Activated CD4-positive, alpha-beta T cell treated with anti-CD3 and anti-CD28 coated beads, Interleukin-2, Interleukin-4, amounts not matched to agents 100 ng/mL and 50 ng/mL, durations not matched to agents 16 hours and 8 hours (primary cell): Measurements from ENCODE around the gene ZNF445.
"Not testable (repeated sequence)": the region's sequence is repeated elsewhere in the genome, so short reads cannot be mapped to it uniquely, and the experiment has no call there.

Experiments
- DNase-seq: peaks from one replicate; pipeline ENCODE4 v3.0.0-alpha.2; 2020; ENCODE audit warnings: low spot score

The ZNF445 gene

GRCh38 chr3:44477312-44478030, at the start of gene ZNF445:
Gene ZNF445, minus strand, starts transcription at chr3:44477670. Its CDS starts 22,121 bp downstream, at chr3:44455549.
- peak; percentile 74 for DNase-seq

- DNase-seq: no peak
Observed at GRCh38 chr3:44525060-44525459, 47.6 kb upstream of the ZNF445 start.

GRCh38 chr3:44522494-44522933, 45.0 kb upstream of the ZNF445 start:
- no peak for DNase-seq

GRCh38 chr3:44521721-44522120, 44.3 kb upstream of the ZNF445 start:
- no peak for DNase-seq

GRCh38 chr3:44518782-44519156, 41.3 kb upstream of the ZNF445 start:
- no peak for DNase-seq

GRCh38 chr3:44516230-44516629, 38.8 kb upstream of the ZNF445 start:
- no peak for DNase-seq

- no peak for DNase-seq
Observed at GRCh38 chr3:44513513-44513912, 36.0 kb upstream of the ZNF445 start.

- DNase-seq: no peak
Observed at GRCh38 chr3:44511238-44511566, 33.7 kb upstream of the ZNF445 start.

- DNase-seq: peak; percentile 1
Observed at GRCh38 chr3:44510000-44510368, 32.5 kb upstream of the ZNF445 start.

GRCh38 chr3:44509393-44509921, 32.0 kb upstream of the ZNF445 start:
- DNase-seq: peak; percentile 4

- no peak for DNase-seq
Observed at GRCh38 chr3:44506961-44507360, 29.5 kb upstream of the ZNF445 start.

GRCh38 chr3:44506556-44506955, 29.1 kb upstream of the ZNF445 start:
- DNase-seq: no peak

- DNase-seq: no peak
Observed at GRCh38 chr3:44504566-44504965, 27.1 kb upstream of the ZNF445 start.

GRCh38 chr3:44503178-44503577, 25.7 kb upstream of the ZNF445 start:
- not testable (repeated sequence) for DNase-seq

GRCh38 chr3:44501971-44502370, 24.5 kb upstream of the ZNF445 start:
- no peak for DNase-seq

GRCh38 chr3:44499899-44500168, 22.4 kb upstream of the ZNF445 start:
- DNase-seq: not testable (repeated sequence)

- DNase-seq: no peak
Observed at GRCh38 chr3:44499149-44499898, 21.9 kb upstream of the ZNF445 start.

- DNase-seq: no peak
Observed at GRCh38 chr3:44495636-44496415, 18.4 kb upstream of the ZNF445 start.

- no peak for DNase-seq
Observed at GRCh38 chr3:44492496-44492895, 15.0 kb upstream of the ZNF445 start.

GRCh38 chr3:44482721-44483120, 5.3 kb upstream of the ZNF445 start:
- DNase-seq: no peak

- DNase-seq: no peak
Observed at GRCh38 chr3:44478606-44479094, 1.2 kb upstream of the ZNF445 start.

- no peak for DNase-seq
Observed at GRCh38 chr3:44478055-44478468, 592 bp upstream of the ZNF445 start.

- no peak for DNase-seq
Observed at GRCh38 chr3:44476963-44477311, 533 bp downstream of the ZNF445 start.
